ENCODE data around the gene DIAPH2. TPM values are rescaled to one million over a fixed set of nuclear protein-coding genes. Genes with fewer than 3 reads are reported as not detected.
"Not testable (repeated sequence)": the region's sequence is repeated elsewhere in the genome, so short reads cannot be mapped to it uniquely, and the experiment has no call there.

The DIAPH2 gene
- total and polyA plus RNA-seq, 10 donors, result 2.5 to 32.1 (median 17.7) TPM

DNA sequence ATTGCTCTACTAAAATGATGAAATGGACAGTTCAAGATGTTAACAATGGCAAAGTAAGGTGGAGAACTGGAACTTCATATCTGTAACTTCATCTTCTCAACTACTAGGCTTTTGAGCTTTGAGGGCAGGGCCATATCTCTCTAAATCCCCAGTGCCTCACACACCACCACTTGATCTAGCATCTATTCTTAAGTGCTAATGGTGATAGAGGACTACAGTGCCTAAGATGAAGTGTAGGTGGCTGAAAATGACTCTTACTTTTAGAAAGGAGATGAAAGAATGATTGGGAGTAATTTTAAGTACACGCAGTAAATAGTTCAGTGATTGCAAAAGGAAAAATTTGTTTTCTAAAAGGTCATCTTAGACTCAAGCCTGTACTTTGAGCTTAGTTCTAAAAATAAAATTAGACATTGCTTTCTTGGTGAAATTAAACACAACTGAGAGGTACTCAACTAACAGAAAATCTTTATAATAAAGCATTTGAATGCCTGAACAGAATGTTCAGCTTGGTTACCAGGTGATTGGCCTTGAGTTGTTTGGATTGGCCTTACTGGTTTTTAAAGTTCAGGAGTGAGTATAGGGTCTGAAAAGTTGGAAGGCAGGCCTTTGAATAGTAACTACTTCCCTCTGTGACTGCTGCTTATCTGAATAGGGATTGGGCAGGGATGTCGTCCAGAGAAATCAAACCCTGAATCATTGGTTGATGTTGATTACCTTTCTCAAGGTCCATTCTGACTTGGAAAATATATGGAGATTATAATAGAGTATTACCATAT lies 45.4 kb downstream of the DIAPH2 start:
- no peaks in the 10 kb centered on the region for H3K27me3 ChIP-seq (replicated peaks in 1 of 7)
- no peaks in the 10 kb centered on the region for H3K9me3 ChIP-seq
- no peak for DNase-seq
- H3K36me3 ChIP-seq, result no peaks in the 10 kb centered on the region
- TF ChIP-seq POLR2AphosphoS5 (IDR thresholded peaks at IDR 0.05), result no peak
- no peak for TF ChIP-seq CTCF (IDR thresholded peaks at IDR 0.05 in 8 of 11, conservative IDR thresholded peaks at IDR 0.05 in 3 of 11)
- no peak for TF ChIP-seq POLR2A (IDR thresholded peaks at IDR 0.05)
- no peak overlapping the region for H3K27ac ChIP-seq
- intact Hi-C loops (cut with DNase I; ENCODE audit: low total_unique reads), result no loop called here
- no peaks in the 10 kb centered on the region for H3K4me1 ChIP-seq
- 80 to 93% (median 86%) methylated on average over 2 of the region's 2 CpGs for WGBS, 5 donors
- no peak overlapping the region for H3K4me3 ChIP-seq

DNA sequence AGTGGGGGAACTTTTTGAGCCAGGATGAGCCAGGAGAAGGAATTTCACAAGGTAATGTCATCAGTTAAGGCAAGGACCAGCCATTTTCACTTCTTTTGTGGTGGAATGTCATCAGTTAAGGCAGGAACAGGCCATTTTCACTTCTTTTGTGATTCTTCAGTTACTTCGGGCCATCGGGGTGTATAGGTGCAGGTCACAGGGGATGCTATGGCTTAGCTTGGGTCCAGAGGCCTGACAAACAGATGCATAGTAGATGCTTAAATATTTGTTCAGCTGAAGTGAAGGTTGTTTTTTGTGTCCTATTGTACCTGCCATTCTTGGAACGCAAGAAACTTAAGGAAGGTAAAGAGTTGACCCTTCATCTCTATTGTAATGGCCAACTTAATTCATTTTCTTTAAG lies 46.4 kb downstream of the DIAPH2 start:
- H3K27ac ChIP-seq; H3K4me3 ChIP-seq; H3K27me3 ChIP-seq (replicated peaks in 1 of 7); H3K36me3 ChIP-seq; H3K9me3 ChIP-seq; DNase-seq; H3K4me1 ChIP-seq; intact Hi-C loops (cut with DNase I; ENCODE audit: low total_unique reads): not testable (repeated sequence)
- WGBS, 5 donors, result 88 to 100% (median 92%) methylated on average over 1 to 3 of the region's 3 CpGs

GRCh38 chrX:96743367-96744073 lies 58.9 kb downstream of the DIAPH2 start:
- no peaks in the 10 kb centered on the region for H3K4me1 ChIP-seq
- intact Hi-C loops (cut with DNase I; ENCODE audit: low total_unique reads), result no loop called here
- TF ChIP-seq POLR2AphosphoS5 (IDR thresholded peaks at IDR 0.05) (no peak), POLR2A (IDR thresholded peaks at IDR 0.05) (no peak), CTCF (IDR thresholded peaks at IDR 0.05 in 8 of 11, conservative IDR thresholded peaks at IDR 0.05 in 3 of 11) (no peak)
- no peak for DNase-seq
- H3K4me3 ChIP-seq, result no peak overlapping the region
- 71 to 100% (median 87%) methylated on average over 1 of the region's 1 CpG for WGBS, 5 donors
- no peaks in the 10 kb centered on the region for H3K9me3 ChIP-seq
- no peak overlapping the region for H3K27ac ChIP-seq
- peaks cover 0 to 5% (median 0%) of the 10 kb centered on the region in 7 donors for H3K27me3 ChIP-seq (replicated peaks in 1 of 7)
- peaks cover 0 to 23% (median 0%) of the 10 kb centered on the region in 6 donors for H3K36me3 ChIP-seq

DNA sequence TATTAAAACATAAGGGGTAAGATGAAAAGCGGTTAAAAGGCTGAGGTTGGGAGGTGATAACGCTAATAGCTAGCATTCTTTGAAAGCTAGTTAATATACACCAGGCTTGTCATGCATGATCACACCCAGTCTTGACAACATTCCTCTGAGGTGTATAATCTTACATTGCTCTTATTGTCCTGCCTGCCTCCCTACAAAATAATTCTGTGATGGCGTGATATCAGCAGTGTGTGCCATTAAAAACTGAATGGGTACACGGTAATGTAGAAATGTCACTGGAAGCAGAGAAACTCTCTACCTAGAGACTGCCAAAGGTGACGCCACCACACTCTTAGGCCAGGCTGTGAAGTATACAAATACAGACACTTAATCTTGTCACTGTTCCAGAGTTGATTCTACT lies 68.1 kb downstream of the DIAPH2 start:
- DNase-seq, result no peak
- Histone ChIP-seq H3K27me3 (replicated peaks in 1 of 7) (peaks cover 0 to 4% (median 0%) of the 10 kb centered on the region in 7 donors), H3K36me3 (peaks cover 0 to 4% (median 0%) of the 10 kb centered on the region in 6 donors), H3K4me1 (no peaks in the 10 kb centered on the region), H3K4me3 (no peak overlapping the region), H3K27ac (no peak overlapping the region), H3K9me3 (no peaks in the 10 kb centered on the region)
- intact Hi-C loops (cut with DNase I; ENCODE audit: low total_unique reads), result loop anchor here (10.0 kb wide), 1 partner anchor 932 kb away; no protein-coding TSS in a partner anchor
- no peak for TF ChIP-seq POLR2A (IDR thresholded peaks at IDR 0.05)
- WGBS, 5 donors, result 95 to 99% (median 97%) methylated on average over 5 of the region's 5 CpGs

- no peaks in the 10 kb centered on the region for H3K9me3 ChIP-seq
- TF ChIP-seq POLR2AphosphoS5 (IDR thresholded peaks at IDR 0.05) (no peak), POLR2A (IDR thresholded peaks at IDR 0.05) (no peak), CTCF (IDR thresholded peaks at IDR 0.05 in 8 of 11, conservative IDR thresholded peaks at IDR 0.05 in 3 of 11) (no peak)
- intact Hi-C loops (cut with DNase I; ENCODE audit: low total_unique reads), result loop anchor here (10.0 kb wide), 1 partner anchor 932 kb away; no protein-coding TSS in a partner anchor
- no peak overlapping the region for H3K4me3 ChIP-seq
- WGBS, 5 donors, result 71 to 100% (median 89%) methylated on average over 1 of the region's 1 CpG
- peaks cover 0 to 4% (median 0%) of the 10 kb centered on the region in 7 donors for H3K27me3 ChIP-seq (replicated peaks in 1 of 7)
- H3K36me3 ChIP-seq, result peaks cover 0 to 7% (median 0%) of the 10 kb centered on the region in 6 donors
- no peak overlapping the region for H3K27ac ChIP-seq
- DNase-seq, result no peak
- no peaks in the 10 kb centered on the region for H3K4me1 ChIP-seq
Measured at GRCh38 chrX:96753230-96753629, 68.6 kb downstream of the DIAPH2 start.

Data from spleen (tissue), 11 donors.